Endothelial cell of umbilical vein (primary cell): Measurements from ENCODE around the gene CASP6. TPM values are rescaled to one million over a fixed set of nuclear protein-coding genes. Genes with fewer than 3 reads are reported as not detected.

Experiments used
- BruUV-seq: library from RNA; stranded (reverse); fragments of 400-500 nt; replicated peaks from 2 replicates; lab custom pipeline; 2021; lab: Mats Ljungman, UMichigan
- CTCF ChIA-PET: fragments of 300-600, 350-600 bp; sonication (Branson Sonifier 250); formaldehyde crosslinking; loops from one replicate; lab custom pipeline; 2021; ENCODE audit warnings: antibody characterized with exemption, inconsistent platforms; lab: Charles Lee
- POLR2A ChIA-PET: fragments of 300-600, 350-600 bp; sonication (Branson Sonifier 250); formaldehyde crosslinking; loops from one replicate; lab custom pipeline; 2021; ENCODE audit warnings: antibody characterized with exemption, inconsistent platforms; lab: Charles Lee
- DNase-seq: peaks from one replicate; pipeline ENCODE4 v3.0.0-alpha.2; 2011; ENCODE audit warnings: low read depth, low spot score
- FAIRE-seq: peaks from 2 replicates; lab custom pipeline; 2011; peaks lifted over from hg19 to GRCh38; lab: Jason Lieb, UNC
- H2AFZ ChIP-seq: 2 replicates; pipeline ENCODE4 v1.6.0; 2012; ENCODE audit warnings: low read depth, low read length, control low read depth, inconsistent platforms
- H3K27ac ChIP-seq: 2 replicates; pipeline ENCODE4 v1.5.1; 2011; ENCODE audit warnings: low read depth, mild to moderate bottlenecking, control low read depth, low read length, moderate library complexity; ENCODE audit not compliant: insufficient read depth
- H3K27me3 ChIP-seq, 2 experiments: 2 replicates each; pipeline versions ENCODE4 v1.6.0 to v1.6.1; 2011; ENCODE audit warnings: low read length in 2 of 2, mixed read lengths in 1 of 2; ENCODE audit not compliant: control insufficient read depth in 2 of 2, insufficient read depth in 2 of 2
- H3K36me3 ChIP-seq, 2 experiments: 2 replicates in 1 of 2; 3 replicates in 1 of 2; pipeline ENCODE4 v1.5.1; 2011; ENCODE audit warnings: low read length in 2 of 2, mild to moderate bottlenecking in 1 of 2, moderate library complexity in 1 of 2; ENCODE audit not compliant: control insufficient read depth in 2 of 2, insufficient read depth in 2 of 2; ENCODE audit errors: extremely low read depth in 1 of 2
- H3K4me1 ChIP-seq: 3 replicates; pipeline ENCODE4 v1.5.1; 2011; ENCODE audit warnings: mild to moderate bottlenecking, low read length; ENCODE audit not compliant: control insufficient read depth, insufficient read depth; ENCODE audit errors: extremely low read depth
- H3K4me2 ChIP-seq: 2 replicates; pipeline ENCODE4 v1.6.1; 2011; ENCODE audit warnings: low read length, control low read depth, mixed read lengths; ENCODE audit not compliant: insufficient read depth
- H3K4me3 ChIP-seq, 3 experiments: fragments of 200-600 bp in 1 of 3; sonication (generic), shearing (Covaris generic) in 1 of 3; replicated peaks in 1 of 3; 2 replicates each; pipeline ENCODE4 v1.5.1; 2011 to 2016; ENCODE audit warnings: control low read depth in 3 of 3, low read length in 3 of 3, mild to moderate bottlenecking in 2 of 3, inconsistent platforms in 1 of 3, low read depth in 1 of 3, moderate library complexity in 1 of 3; ENCODE audit not compliant: insufficient read depth in 1 of 3
- H3K79me2 ChIP-seq: 2 replicates; pipeline ENCODE4 v1.6.0; 2012; ENCODE audit warnings: low read length, inconsistent platforms; ENCODE audit not compliant: control insufficient read depth, insufficient read depth
- H3K9ac ChIP-seq: replicated peaks from 2 replicates; pipeline ENCODE3; 2011; ENCODE audit warnings: low read length, control low read depth; ENCODE audit not compliant: insufficient read depth; ENCODE audit errors: extremely low read depth
- H3K9me1 ChIP-seq: replicated peaks from 3 replicates; pipeline ENCODE4 v1.6.0; 2011; ENCODE audit warnings: mild to moderate bottlenecking, low read length; ENCODE audit not compliant: control insufficient read depth, insufficient read depth; ENCODE audit errors: extremely low read depth
- H3K9me3 ChIP-seq: replicated peaks from 2 replicates; pipeline ENCODE4 v1.5.1; 2012; ENCODE audit warnings: low read length, inconsistent platforms; ENCODE audit not compliant: control insufficient read depth, insufficient read depth
- H4K20me1 ChIP-seq: replicated peaks from 2 replicates; pipeline ENCODE3; 2011; ENCODE audit warnings: mild to moderate bottlenecking, low read length; ENCODE audit not compliant: control insufficient read depth, insufficient read depth; ENCODE audit errors: extremely low read depth
- EZH2 ChIP-seq: IDR thresholded peaks from 2 replicates; pipeline ENCODE4 v1.6.1; 2012; ENCODE audit warnings: borderline replicate concordance, low read depth, mild to moderate bottlenecking, moderate library complexity, low read length, inconsistent platforms; ENCODE audit not compliant: severe bottlenecking
- FOS ChIP-seq: IDR thresholded peaks from 2 replicates; pipeline ENCODE4 v1.6.1; 2011; ENCODE audit warnings: mild to moderate bottlenecking, low read length, moderate library complexity, borderline replicate concordance; ENCODE audit not compliant: insufficient read depth
- GATA2 ChIP-seq: IDR thresholded peaks from 2 replicates; pipeline ENCODE4 v1.7.0; 2011; ENCODE audit warnings: low read depth, mild to moderate bottlenecking, moderate library complexity, mixed read lengths, low read length; ENCODE audit not compliant: insufficient read length, insufficient read depth
- JUN ChIP-seq: IDR thresholded peaks from 2 replicates; pipeline ENCODE4 v1.6.1; 2011; ENCODE audit warnings: borderline replicate concordance, low read depth; ENCODE audit not compliant: insufficient read length, insufficient read depth
- MYC ChIP-seq: IDR thresholded peaks from one replicate; pipeline ENCODE4 v1.6.1; 2011; ENCODE audit warnings: mild to moderate bottlenecking, low read depth, low read length
- POLR2A ChIP-seq: IDR thresholded peaks from 2 replicates; pipeline ENCODE4 v1.6.1; 2012; ENCODE audit warnings: low read depth, mild to moderate bottlenecking, control low read depth, low read length
- POLR2AphosphoS5 ChIP-seq: IDR thresholded peaks from 2 replicates; pipeline ENCODE4 v1.6.1; 2012; ENCODE audit warnings: low read depth, mild to moderate bottlenecking, control low read depth, low read length, moderate library complexity; ENCODE audit not compliant: insufficient read depth
- dilution Hi-C: fragments of 300-500 bp; cut with MboI; formaldehyde crosslinking; loops from one replicate; pipeline ENCODE4 v1.15.0; 2019; ENCODE audit warnings: low sequenced_read_pairs; ENCODE audit not compliant: extremely low pct_ligation_motif_present
- intact Hi-C: fragments of 100-400 bp; cut with micrococcal nuclease; formaldehyde crosslinking; loops from one replicate; pipeline ENCODE4 v1.10.0; 2022
- polyA plus RNA-seq, 4 experiments: library from polyadenylated mRNA; depleted of rRNA in 3 of 4; stranded (reverse) in 3 of 4; unstranded in 1 of 4; fragments of >200 nt; gene quantifications; 2 replicates each; pipeline versions ENCODE4 v1.2.1 to v1.2.3, GENCODE V29; 2011 to 2012; ENCODE audit warnings: missing spikeins in 1 of 4
- total RNA-seq: library from RNA; stranded (reverse); gene quantifications from 2 replicates; pipeline ENCODE4 v1.2.3, GENCODE V29; 2021
- TF ChIP-seq, protein P1 (sequence below): IDR thresholded peaks from 2 replicates; pipeline ENCODE4 v1.6.1; 2011; ENCODE audit not compliant: insufficient read depth, insufficient read length
- TF ChIP-seq, protein P2 (sequence below), 2 donors: IDR thresholded peaks; 1 replicate in 1 of 2; 2 replicates in 1 of 2; pipeline ENCODE4 v1.5.1; 2011; ENCODE audit warnings: low read length in 2 of 2, mild to moderate bottlenecking in 2 of 2, moderate library complexity in 2 of 2, control low read depth in 1 of 2, inconsistent platforms in 1 of 2, low read depth in 1 of 2; ENCODE audit not compliant: insufficient read depth in 1 of 2; ENCODE audit errors: extremely low read depth in 1 of 2

The CASP6 gene
- total and polyA plus RNA-seq, 2 donors (not counting 3 experiments of a cell fraction or from before 2014, with no cell fraction given) = 35.4 to 52.1 TPM

DNA sequence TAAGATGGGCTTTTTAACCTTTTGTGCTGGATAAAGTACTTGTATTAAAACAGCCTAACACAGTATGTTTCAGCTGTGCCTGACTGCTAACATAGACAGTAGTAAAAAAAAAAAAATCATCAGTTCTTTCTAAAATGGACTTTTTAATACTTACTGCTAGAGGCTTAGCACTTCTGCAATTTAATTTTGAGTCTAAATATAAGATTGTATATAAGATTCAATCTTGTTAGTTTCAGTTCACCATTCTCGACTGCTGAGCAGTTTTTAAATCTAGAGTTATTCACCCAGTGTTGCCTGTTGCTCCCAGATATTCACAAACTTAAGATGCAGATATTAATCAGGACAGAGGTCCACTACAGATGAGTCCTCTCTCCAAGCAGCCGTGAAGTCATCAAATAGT lies 19.9 kb upstream of the CASP6 start:
- Histone ChIP-seq H3K79me2 (no peaks in the 10 kb centered on the region), H3K9me3 (no peaks in the 10 kb centered on the region), H3K9ac (no peak overlapping the region), H3K4me3 (no peak overlapping the region), H3K9me1 (no peaks in the 10 kb centered on the region), H3K4me1 (no peaks in the 10 kb centered on the region), H3K4me2 (no peak overlapping the region), H3K36me3 (no peaks in the 10 kb centered on the region), H4K20me1 (no peaks in the 10 kb centered on the region), H3K27ac (no peak overlapping the region), H3K27me3 (no peaks in the 10 kb centered on the region), H2AFZ (no peak overlapping the region)
- BruUV-seq = no TSS peak
- no peak for DNase-seq
- CTCF ChIA-PET = no interaction called here
- POLR2A ChIA-PET = no interaction called here
- intact Hi-C loops = no loop called here
- TF ChIP-seq, protein P1, sequence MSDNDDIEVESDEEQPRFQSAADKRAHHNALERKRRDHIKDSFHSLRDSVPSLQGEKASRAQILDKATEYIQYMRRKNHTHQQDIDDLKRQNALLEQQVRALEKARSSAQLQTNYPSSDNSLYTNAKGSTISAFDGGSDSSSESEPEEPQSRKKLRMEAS = no peak
- no peak for TF ChIP-seq FOS
- TF ChIP-seq, protein P2, sequence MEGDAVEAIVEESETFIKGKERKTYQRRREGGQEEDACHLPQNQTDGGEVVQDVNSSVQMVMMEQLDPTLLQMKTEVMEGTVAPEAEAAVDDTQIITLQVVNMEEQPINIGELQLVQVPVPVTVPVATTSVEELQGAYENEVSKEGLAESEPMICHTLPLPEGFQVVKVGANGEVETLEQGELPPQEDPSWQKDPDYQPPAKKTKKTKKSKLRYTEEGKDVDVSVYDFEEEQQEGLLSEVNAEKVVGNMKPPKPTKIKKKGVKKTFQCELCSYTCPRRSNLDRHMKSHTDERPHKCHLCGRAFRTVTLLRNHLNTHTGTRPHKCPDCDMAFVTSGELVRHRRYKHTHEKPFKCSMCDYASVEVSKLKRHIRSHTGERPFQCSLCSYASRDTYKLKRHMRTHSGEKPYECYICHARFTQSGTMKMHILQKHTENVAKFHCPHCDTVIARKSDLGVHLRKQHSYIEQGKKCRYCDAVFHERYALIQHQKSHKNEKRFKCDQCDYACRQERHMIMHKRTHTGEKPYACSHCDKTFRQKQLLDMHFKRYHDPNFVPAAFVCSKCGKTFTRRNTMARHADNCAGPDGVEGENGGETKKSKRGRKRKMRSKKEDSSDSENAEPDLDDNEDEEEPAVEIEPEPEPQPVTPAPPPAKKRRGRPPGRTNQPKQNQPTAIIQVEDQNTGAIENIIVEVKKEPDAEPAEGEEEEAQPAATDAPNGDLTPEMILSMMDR (IDR thresholded peaks at IDR 0.05; ENCODE audit: extremely low read depth in 1 of 2, insufficient read depth in 1 of 2, low read depth in 1 of 2, low read length in 2 of 2) = no peak
- no peak for TF ChIP-seq GATA2
- TF ChIP-seq POLR2AphosphoS5 = no peak
- no peak for TF ChIP-seq POLR2A
- TF ChIP-seq EZH2 = no peak
- no peak for TF ChIP-seq JUN
- no peak for TF ChIP-seq MYC
- dilution Hi-C loops = no loop called here
- no peak for FAIRE-seq
